ENCODE results near the gene MBNL2.

The MBNL2 gene

DNA sequence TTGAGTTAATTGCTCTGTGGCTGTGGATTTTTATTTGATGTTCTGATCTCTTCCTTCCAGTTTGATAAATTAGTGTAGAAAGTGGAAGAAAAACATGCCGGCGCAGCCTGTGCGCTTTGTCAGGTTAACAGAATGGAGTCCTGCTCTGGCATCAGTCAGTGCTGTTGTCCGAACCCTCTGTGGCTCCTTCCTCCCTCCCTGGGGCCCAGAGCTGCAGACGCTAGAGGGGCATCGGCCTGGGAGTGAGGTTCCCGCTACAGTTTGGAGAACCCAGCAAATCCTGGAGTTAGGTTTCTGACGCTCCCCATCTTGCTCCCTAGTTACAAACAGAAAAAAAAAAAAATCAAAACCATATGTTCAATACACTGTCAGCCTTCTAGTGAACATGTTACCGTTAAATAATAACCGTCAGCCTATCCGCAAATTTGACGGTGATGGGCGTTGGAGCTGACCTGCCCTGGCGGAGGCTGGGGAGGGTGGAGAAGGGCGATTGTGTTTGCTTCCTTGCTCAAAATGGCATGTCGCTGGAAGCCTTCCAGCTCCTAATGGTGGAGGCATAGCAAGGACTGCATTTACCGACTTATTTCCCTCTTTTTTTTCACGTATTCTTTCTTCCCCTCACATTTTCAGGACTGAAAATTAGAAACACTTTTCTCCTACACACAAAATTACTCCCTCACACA, 13.6 kb downstream of the MBNL2 start:
- no peak for DNase-seq

DNA sequence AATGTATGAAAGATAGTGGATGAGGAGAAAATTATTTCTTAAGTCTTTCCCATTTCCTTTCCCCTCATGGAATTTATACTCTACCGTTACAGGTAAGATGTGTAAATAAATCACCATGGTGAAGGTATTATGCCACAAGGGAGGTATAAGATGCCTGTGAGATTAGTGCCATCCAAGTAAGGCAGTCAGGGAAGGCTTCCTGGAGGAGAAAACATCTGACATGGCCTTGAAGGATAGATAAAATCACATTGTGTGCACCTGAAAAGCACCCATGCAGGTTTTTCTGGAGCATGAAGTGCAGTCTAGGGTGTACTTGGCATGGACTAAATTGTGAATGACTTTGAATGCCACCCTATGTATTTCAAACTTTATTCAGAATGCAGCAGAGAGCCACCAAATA, 15.3 kb downstream of the MBNL2 start:
- DNase-seq = no peak

- DNase-seq = peak; percentile 31
Observed at GRCh38 chr13:97238432-97238831, 16.3 kb downstream of the MBNL2 start.

- DNase-seq = no peak
Observed at GRCh38 chr13:97238883-97239282, 16.8 kb downstream of the MBNL2 start.

DNA sequence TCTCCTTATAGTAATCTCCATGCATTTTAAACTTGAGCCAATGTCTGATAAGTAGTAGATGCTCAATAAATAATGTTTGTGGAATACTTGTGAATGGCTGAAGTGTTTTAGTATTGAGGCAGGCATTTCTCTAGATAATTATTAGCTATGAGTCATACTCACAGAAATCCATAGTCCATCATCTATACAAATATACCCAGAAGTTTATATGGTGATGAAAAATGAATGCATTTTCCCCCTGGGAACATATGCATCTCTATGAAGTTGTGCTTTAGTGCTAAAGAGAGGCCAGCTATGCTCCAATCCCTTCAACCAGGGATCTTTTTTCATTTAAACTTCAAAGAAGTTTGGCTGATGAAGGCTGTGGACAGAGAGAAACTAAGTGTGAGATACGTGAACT, 17.2 kb downstream of the MBNL2 start:
- no peak for DNase-seq

- DNase-seq = no peak
Observed at GRCh38 chr13:97239943-97240787, 18.0 kb downstream of the MBNL2 start.

DNA sequence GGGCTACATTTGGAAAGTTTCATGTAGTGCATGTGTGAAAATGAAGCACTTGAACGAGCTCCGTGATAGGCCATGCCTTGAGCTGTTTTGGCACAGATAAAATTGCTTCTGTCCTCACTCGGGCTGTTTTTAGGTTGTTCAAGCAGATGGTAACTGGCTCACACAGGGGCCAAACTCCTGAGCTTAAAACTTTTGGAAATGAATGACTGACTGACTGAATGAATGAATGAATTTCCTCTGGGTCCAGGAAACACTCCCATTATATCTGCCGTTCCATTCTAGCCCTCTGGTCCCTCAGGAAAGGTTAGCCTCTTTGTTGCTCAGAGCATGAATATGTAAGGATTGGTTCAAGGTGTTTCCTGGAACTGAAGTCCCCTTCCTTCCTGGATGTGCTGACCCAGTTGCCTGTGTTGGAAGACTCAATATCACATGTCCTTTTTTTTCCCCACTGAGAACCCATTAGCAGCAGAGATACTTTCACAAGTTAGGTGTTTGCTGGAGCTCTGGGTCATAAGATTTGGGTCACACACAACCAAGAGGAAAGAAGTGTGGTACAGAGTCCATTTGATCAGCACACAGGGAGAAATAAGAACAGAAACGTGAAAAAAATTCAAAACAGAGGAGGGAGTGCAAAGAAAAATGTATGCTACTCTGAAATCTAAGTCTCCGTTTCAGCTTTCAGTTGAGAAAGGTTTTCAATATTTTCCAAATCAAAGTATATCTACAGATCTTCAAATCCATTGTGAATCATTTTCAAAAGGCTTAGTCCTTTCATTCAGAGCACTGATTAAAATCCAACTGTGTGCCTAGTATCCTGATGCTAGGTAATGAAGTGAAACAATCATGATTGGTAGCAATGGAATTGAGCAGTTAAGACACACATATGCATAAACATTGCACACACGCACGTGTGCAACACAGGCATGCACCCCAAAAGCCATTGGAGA, 18.9 kb downstream of the MBNL2 start:
- no peak for DNase-seq

- DNase-seq = no peak
Observed at GRCh38 chr13:97241761-97242160, 19.6 kb downstream of the MBNL2 start.

- DNase-seq = no peak
Observed at GRCh38 chr13:97242755-97243497, 20.8 kb downstream of the MBNL2 start.

DNA sequence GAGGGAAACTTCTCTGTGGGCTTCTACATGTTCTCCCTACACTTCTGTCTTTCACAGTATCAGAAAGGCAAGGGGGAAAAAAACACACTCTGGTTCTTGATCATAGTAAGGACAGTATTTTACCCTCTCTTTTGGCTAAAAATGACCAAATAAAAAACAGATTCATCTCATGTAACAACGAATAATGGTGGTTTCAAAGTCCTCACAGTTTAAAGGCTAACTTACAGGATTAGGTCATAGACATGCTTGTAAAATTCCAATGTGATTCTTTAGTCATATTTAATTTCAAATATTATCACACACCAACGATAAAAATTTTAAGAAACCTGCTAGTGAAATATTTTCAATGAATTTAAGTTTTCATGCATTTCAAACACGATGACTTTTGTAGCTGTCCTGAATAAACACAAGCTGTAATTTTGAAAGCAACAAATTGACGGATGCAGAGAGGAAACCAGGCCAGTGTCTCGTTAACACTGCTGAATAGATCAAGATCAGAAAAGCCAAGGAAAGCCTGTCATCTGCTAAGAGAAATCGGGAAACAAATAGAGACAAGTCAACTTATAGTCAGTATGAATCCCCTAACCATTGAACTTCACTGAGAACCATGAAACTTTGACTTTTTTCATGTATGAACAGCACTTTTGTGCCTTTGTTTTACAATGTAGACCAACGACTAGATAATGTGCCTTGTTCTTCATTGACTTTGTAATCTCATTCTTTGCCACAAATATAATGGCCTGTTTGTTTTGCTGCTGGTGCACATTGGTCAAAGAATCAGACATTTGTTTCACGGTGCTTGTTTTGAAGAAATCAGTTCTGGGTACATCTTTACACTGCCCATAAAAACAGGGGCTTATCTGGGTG, 22.0 kb downstream of the MBNL2 start:
- DNase-seq = no peak

GRCh38 chr13:97245011-97245410, 22.9 kb downstream of the MBNL2 start:
- no peak for DNase-seq

DNA sequence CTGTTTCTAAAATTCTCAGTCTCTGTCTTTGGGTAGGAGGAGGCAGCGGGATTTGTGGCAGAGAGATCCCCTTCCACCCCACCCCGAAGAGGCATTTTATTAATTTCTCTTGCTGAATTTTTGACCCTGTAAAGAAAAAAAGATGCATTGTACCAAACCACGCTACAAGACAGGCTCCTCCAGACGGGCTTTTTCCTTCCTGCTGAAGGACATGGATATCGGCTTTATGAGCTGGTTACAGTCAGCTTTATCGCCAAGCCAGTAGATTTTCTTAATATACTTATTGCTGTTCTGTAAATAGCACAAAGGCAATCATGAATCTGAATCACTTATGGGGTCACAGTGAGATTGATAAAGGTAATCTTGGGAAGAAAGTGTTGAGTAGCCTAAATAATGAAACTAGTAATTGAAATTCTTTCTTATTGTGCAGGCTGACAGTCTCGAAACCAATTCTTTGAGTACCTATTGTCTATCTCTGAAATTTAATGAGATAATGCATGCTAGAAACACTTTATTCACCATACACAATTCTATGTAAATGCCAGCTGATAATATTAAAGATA, 24.5 kb downstream of the MBNL2 start:
- no peak for DNase-seq

DNA sequence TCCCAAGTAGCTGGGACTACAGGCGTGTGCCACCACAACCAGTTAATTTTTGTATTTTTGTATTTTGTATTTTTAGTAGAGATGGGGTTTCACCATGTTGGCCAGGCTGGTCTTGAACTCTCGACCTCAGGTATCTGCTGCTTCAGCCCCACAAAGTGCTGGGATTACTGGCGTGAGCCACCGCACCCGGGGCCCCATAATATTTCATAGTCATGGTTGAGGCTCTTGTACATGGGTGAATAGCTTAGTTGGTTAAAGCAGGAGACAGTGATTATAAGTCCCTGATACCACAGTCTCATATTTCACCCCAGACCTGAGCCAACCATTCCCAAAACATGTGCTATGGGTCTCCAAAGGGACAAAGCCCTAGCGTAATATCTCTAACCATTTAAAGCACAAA, 26.1 kb downstream of the MBNL2 start:
- DNase-seq = no peak

DNA sequence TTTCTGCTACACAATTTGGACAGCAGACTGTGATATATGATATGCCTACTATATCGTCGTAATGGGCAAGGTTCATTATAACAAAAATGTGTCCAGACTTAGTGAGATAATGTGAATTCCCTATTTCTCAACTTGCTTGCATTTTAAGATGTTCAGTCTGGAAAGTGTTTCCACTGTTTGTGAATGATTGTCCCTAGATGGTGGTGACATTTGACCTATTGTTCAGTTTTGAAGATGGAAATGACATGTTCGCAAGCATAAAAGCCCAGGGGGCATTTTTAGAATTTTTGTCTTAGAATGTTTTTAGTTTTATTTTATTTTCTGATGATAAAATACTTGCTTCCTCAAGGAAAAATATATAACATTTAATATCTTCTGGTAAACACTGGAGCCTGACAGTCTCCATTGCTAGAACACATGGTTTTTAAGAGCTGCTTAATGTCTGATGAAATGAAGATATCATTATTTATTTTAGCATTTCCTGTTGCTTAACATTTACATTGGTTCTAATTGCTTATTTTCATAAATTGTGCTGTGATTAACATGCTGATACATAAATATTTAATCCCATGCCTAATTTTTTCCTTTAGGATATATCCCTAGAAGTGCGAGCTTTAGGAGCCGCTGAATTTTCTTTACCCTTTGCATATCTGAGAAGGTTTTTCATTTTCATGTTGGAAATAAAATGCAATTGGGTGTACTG, 27.1 kb downstream of the MBNL2 start:
- DNase-seq = no peak

DNA sequence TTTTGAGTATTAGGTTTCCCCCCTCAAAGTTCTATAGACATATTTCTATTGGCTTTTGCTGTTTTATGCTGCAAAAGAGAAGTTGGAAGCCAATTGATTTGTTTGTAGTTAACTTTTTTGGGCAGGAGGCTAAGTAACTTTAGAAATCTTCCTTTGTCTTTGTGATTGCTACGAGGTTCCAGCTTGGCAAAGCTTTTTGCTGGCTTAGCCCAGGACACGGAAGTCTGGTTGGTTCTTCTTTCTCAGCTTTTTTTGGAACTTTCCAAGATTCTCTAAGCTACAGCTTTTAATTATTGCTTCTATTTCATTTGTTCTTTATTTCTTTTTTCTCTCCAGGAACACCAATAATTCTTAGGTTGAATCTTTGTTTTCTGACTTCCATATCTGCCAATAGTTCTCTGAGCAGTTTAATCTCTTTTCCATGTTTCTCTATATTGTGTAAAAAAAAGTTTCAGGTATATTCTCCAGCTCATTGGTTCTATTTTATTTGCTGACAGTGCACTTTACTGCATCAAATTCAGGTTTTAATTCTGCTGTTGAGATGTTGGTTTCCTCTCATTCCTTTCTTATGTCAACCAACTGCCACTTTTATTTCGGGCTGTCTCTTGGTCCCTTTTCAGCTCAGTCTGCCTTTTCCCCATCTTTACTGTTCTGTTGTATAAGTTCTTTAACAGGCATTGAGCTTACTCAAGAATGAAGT, 27.8 kb downstream of the MBNL2 start:
- no peak for DNase-seq

- no peak for DNase-seq
Observed at GRCh38 chr13:97250560-97250959, 28.4 kb downstream of the MBNL2 start.

DNA sequence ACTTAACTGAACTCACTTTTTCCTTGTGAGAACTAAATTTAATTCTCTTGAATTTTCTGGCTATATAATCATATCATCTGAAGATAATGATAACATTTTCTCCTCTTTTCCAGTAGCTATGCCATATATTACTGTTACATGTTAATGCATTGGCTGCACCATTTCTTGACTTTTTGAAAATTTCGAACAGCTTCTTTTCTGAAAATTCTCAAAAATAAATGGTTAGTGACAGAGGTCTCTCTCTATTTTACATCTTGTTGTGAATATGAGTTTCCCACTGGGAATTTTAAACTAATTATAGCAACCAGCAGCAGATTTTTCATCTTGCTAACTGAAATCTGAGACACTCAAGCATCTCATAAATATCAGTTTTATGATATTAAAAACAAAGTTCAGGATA, 30.6 kb downstream of the MBNL2 start:
- no peak for DNase-seq

- no peak for DNase-seq
Observed at GRCh38 chr13:97253581-97254293, 31.6 kb downstream of the MBNL2 start.

DNA sequence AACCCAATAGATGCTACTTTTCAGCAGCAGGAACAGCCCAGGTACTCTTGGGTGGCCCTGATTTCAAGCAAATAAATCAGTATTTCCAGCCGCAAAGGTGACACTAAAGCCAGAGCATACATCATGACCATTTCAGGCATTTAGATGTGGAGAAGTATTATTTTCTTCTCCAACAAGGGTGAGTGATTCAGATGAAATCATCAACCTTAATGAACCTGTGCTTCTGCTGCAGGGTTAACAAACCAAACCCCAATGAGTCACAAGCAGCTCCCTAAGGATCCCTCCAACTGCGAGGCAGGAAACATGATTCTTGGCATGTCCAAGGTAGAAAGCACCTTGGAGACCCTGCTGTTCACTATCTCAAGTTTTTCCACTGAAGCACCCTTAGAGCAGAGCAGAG, 32.7 kb downstream of the MBNL2 start:
- no peak for DNase-seq
